ENCODE results near the gene UQCRC1.

DNA sequence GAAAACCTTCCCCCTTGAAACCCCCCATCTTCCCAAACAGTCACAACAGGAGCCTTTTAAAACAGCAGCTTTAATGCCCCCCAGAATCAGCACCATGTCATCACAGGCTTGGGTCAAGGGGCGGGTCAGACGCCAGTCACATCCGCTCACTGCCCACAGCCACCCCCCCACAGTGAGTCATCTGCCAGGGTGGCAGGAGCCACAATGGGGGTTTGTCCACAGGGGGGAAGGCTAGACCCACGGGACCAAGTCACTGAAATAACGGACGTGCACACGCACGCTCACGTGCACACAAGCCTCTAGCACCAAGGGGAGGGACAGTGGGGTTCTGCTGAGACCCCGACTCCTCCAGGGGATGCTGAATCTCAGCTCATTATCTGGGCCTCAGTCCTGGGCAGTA lies 45.4 kb downstream of the UQCRC1 start:
- TF ChIP-seq EZH2 (IDR thresholded peaks at IDR 0.05; ENCODE audit: low read length, unreplicated experiment), result no peak
- TF ChIP-seq, protein P1, sequence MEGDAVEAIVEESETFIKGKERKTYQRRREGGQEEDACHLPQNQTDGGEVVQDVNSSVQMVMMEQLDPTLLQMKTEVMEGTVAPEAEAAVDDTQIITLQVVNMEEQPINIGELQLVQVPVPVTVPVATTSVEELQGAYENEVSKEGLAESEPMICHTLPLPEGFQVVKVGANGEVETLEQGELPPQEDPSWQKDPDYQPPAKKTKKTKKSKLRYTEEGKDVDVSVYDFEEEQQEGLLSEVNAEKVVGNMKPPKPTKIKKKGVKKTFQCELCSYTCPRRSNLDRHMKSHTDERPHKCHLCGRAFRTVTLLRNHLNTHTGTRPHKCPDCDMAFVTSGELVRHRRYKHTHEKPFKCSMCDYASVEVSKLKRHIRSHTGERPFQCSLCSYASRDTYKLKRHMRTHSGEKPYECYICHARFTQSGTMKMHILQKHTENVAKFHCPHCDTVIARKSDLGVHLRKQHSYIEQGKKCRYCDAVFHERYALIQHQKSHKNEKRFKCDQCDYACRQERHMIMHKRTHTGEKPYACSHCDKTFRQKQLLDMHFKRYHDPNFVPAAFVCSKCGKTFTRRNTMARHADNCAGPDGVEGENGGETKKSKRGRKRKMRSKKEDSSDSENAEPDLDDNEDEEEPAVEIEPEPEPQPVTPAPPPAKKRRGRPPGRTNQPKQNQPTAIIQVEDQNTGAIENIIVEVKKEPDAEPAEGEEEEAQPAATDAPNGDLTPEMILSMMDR (conservative IDR thresholded peaks at IDR 0.05; ENCODE audit: low read depth, low read length), result peak; percentile 24; the same call in 1 of the 2 replicates
- no peak for TF ChIP-seq EZH2phosphoT487 (IDR thresholded peaks at IDR 0.05; ENCODE audit: borderline replicate concordance, low read length)
